Neuron (in vitro differentiated cells): ENCODE data around the gene NTN3.

Experiments
- H2AFZ ChIP-seq: one replicate; pipeline ENCODE4 v1.6.1; 2013; ENCODE audit warnings: low read depth, mild to moderate bottlenecking, inconsistent platforms, low read length, moderate library complexity
- H3K27me3 ChIP-seq: one replicate; pipeline ENCODE4 v1.6.1; 2013; ENCODE audit warnings: low read length; ENCODE audit not compliant: insufficient read depth
- H3K36me3 ChIP-seq: one replicate; pipeline ENCODE4 v1.6.1; 2013; ENCODE audit warnings: low read length; ENCODE audit not compliant: insufficient read depth
- H3K4me1 ChIP-seq: one replicate; pipeline ENCODE4 v1.6.1; 2013; ENCODE audit warnings: low read length; ENCODE audit not compliant: insufficient read depth
- H3K4me3 ChIP-seq: 2 replicates; pipeline ENCODE4 v1.5.1; 2013; ENCODE audit warnings: mild to moderate bottlenecking, low read length, moderate library complexity
- H3K9me3 ChIP-seq: one replicate; pipeline ENCODE4 v1.6.1; 2013; ENCODE audit warnings: low read length

NTN3 gene

DNA sequence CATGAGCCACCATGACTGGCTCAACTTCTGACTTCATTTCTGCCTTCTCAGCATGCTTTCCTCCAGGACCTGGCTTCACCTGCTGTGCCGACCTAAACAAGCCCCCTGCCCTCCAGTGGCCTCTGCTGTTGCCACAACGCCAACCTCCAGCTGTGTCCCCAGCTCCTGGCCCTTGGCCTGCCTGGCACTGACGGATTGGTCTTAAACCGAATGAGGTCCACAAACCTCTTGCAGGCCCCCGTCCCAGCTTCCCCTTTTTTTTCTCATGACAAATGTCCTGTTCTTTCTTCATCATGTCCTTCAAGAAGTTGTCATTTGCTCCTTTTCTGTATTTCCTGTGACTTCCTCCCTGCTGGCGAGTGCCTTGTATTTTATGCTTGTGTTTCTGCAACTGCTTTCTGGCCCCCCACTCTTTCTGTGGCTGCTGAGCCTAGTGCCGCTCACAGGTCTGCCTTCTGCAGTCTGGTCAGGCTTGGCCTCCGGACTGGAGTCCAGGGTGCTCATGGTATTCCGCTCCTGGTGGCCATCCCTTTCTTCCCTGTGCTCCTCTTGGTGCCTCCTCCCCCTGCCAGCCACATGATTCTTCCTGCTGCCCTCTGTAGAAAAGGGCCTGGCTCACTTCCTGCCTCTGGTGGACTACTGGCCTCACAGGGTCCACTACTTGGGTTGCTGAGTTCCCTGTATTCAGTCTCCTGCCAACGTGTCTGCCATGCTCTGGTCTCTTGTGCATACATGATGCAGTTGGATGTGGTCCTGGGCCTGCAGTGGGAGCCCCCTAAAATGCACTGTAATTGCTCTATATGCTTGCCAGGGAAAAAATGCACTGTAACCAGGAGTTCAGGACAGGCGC is 45.5 kb downstream of the NTN3 start:
- Histone ChIP-seq H3K36me3 (peaks cover 9% of the 10 kb centered on the region), H3K4me1 (peaks cover 46% of the 10 kb centered on the region), H3K9me3 (no peaks in the 10 kb centered on the region), H2AFZ (no peak overlapping the region), H3K27me3 (no peaks in the 10 kb centered on the region), H3K4me3 (no peak overlapping the region)

DNA sequence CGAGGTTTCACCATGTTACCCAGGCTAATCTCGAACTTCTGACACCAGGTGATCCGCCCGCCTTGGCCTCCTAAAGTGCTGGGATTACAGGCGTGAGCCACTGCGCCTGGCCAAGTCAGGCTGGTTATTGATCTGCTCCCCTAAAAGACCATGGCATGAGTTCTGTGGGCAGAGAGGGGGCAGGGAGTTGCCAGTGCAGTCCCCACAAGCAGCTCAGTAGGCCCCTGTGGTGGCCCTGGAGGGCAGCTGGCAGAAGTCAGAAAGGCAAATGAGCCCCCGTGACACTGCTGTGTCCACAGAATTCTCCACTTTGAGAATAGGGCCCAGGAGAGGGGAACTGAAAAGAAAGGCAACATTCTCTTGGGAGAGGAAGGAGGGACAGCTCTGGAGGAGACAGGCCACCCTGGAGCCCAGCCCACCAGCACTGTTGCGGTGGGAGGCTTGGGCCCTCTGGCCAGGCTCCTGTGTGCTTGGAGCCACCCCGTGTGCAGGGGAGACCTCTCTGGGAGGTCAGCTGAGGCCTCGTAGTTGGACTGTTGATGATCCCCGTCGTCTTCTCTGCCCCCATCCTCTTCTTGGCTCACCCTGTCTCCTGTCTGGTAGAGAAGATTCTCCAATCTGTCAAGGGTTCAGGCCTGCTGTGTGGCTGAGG is 47.0 kb downstream of the NTN3 start:
- Histone ChIP-seq H3K4me3 (no peak overlapping the region), H3K4me1 (peaks cover 40% of the 10 kb centered on the region), H2AFZ (no peak overlapping the region), H3K36me3 (peaks cover 10% of the 10 kb centered on the region), H3K9me3 (no peaks in the 10 kb centered on the region), H3K27me3 (no peaks in the 10 kb centered on the region)

DNA sequence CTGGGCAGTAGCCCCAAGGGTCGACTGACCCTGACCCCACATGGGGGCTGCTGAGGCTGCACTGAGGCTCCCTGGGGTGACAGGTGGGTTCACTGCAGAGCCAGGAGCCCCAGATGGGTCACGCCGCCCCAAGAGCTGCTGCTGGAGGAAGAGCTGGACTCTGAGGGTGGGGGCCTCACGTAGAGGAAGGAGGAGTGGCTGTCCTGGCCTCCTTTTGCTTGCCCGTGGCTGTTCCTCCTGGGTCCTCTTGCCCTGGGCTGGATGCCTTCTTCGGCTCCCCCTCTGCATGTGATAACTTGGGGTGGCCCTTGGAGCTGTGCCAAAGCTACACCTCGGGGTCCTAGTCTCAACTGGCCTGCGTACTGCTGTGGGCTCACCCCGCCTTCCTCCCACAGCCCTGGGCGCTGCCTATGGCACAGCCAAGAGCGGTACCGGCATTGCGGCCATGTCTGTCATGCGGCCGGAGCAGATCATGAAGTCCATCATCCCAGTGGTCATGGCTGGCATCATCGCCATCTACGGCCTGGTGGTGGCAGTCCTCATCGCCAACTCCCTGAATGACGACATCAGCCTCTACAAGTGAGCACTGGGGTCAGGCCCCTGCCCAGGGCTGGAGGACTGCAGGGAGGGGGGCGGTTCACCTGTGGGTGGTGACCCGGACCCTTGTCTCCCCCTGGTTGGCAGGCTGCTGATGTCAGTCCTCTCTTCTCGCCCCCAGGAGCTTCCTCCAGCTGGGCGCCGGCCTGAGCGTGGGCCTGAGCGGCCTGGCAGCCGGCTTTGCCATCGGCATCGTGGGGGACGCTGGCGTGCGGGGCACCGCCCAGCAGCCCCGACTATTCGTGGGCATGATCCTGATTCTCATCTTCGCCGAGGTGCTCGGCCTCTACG is 48.0 kb downstream of the NTN3 start:
- no peak overlapping the region for H3K4me3 ChIP-seq

DNA sequence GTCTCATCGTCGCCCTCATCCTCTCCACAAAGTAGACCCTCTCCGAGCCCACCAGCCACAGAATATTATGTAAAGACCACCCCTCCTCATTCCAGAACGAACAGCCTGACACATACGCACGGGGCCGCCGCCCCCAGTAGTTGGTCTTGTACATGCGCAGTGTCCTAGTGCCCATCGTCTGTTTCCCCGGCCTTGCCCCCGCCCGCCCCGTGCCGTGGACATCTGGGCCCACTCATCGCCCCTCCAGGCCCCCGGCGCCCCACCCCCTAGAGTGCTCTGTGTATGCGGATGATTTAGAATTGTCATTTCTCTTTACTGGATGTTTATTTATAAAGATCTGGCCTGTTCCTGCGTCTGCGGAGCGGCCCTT is 48.6 kb downstream of the NTN3 start:
- Histone ChIP-seq H3K4me3 (peak overlapping the region; percentile 73), H3K4me1 (peaks cover 37% of the 10 kb centered on the region), H3K27me3 (no peaks in the 10 kb centered on the region), H2AFZ (no peak overlapping the region), H3K9me3 (no peaks in the 10 kb centered on the region), H3K36me3 (peaks cover 25% of the 10 kb centered on the region)

More for the DNA sequence above, 48.0 kb downstream of the NTN3 start:
- Histone ChIP-seq H3K4me1 (peaks cover 37% of the 10 kb centered on the region), H3K27me3 (no peaks in the 10 kb centered on the region), H3K9me3 (no peaks in the 10 kb centered on the region), H3K36me3 (peaks cover 20% of the 10 kb centered on the region), H2AFZ (no peak overlapping the region)

DNA sequence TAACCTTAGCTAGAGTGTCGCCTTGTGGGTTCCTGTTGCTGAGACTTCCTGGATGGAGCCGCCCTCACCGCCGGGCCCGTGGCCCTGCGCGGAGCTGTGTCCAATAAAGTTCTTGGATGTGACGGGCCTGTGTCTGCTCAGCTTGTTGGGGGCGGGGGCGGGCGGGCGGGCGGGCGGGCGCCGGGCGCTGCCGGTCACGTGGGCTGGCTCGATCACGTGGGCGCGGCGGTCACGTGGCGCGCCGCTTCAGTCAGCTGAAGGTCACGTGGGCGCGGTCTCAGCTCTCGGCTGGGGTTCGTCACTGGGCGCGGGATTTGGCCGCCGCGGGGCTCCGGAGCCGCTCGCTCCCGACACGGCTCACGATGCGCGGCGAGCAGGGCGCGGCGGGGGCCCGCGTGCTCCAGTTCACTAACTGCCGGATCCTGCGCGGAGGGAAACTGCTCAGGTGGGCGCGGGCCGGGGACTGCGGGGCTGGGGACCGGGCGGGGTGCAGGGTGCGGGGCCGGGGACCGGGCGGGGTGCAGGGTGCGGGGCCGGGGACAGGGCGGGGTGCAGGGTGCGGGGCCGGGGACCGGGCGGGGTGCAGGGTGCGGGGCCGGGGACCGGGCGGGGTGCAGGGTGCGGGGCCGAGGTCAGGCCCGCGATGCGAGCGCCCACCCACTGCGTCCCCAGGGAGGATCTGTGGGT is 49.1 kb downstream of the NTN3 start, which contains the start of gene AMDHD2:
TSS of gene AMDHD2 (plus strand) at position 275 of the 687 bp plus-strand sequence. CDS start at position 363, 88 bp downstream.
- Histone ChIP-seq H3K27me3 (no peaks in the 10 kb centered on the region), H3K4me3 (peak within 1 kb of the TSS; percentile 73), H3K36me3 (peaks cover 26% of the 10 kb centered on the region), H3K4me1 (peaks cover 32% of the 10 kb centered on the region), H3K9me3 (no peaks in the 10 kb centered on the region), H2AFZ (no peak within 1 kb of the TSS)

DNA sequence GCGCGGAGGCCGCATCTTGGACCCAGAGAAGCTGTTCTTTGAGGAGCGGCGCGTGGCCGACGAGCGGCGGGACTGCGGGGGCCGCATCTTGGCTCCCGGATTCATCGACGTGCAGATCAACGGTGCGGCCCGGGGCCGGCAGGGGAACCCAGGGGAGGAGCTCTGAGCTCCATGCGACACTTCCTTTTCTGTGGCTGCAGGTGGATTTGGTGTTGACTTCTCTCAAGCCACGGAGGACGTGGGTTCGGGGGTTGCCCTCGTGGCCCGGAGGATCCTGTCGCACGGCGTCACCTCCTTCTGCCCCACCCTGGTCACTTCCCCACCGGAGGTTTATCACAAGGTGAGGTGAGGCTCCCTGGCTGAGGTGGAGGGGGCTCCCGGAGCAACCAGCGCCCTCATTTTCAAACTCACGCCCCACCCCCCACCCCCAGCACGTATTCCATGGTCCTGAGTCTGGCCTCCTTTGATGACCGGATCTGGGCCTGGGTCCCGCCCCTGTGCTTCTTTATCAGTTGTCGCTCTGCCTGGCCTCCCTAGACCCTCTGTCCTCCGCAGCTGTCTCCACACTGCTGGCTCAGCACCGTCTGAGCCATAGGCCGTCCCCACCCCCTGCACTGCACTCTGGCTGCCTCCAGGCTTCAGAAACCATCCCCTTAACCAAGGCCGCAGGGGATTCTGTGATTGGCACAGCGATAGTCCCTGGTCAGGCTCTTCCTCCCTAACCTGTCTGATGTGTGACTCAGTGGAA is 49.9 kb downstream of the NTN3 start:
- H3K36me3 ChIP-seq, result peaks cover 26% of the 10 kb centered on the region

More for the DNA sequence above, 49.9 kb downstream of the NTN3 start:
- Histone ChIP-seq H3K27me3 (no peaks in the 10 kb centered on the region), H2AFZ (no peak overlapping the region), H3K4me3 (peak overlapping the region; percentile 73), H3K4me1 (peaks cover 25% of the 10 kb centered on the region), H3K9me3 (no peaks in the 10 kb centered on the region)
